Measurements from ENCODE around the gene FAM107B. TPM values are rescaled to one million over a fixed set of nuclear protein-coding genes. Genes with fewer than 3 reads are reported as not detected.

Gene FAM107B
- total and polyA plus RNA-seq, 4 donors = 24.9 to 58.1 (median 30.9) TPM

- Histone ChIP-seq H3K27ac (ENCODE audit: low read depth in 1 of 2, low read length in 2 of 2) (peak overlapping the region; percentile 83 to 86), H3K4me1 (ENCODE audit: control insufficient read depth in 4 of 4, insufficient read depth in 4 of 4, low read length in 3 of 4) (peaks cover 0 to 49% (median 39%) of the 10 kb centered on the region in 4 donors), H3K4me3 (ENCODE audit: low read depth in 1 of 3, low read length in 3 of 3) (peak overlapping the region in 1 of 3 donors; percentile 3), H3K9me3 (ENCODE audit: control insufficient read depth in 4 of 4, low read length in 3 of 4) (no peaks in the 10 kb centered on the region), H3K36me3 (ENCODE audit: control insufficient read depth in 4 of 4, insufficient read depth in 3 of 4, low read depth in 1 of 4, low read length in 3 of 4) (peaks cover 0 to 18% (median 4%) of the 10 kb centered on the region in 4 donors), H3K27me3 (ENCODE audit: control insufficient read depth in 4 of 4, insufficient read depth in 4 of 4, low read length in 3 of 4) (no peaks in the 10 kb centered on the region), H3K9ac (ENCODE audit: low read depth in 1 of 2, low read length in 2 of 2) (peak overlapping the region in 1 of 2 donors; percentile 71)
- DNase-seq (ENCODE audit: low spot score) = no peak
- TF ChIP-seq RAD21 (IDR thresholded peaks at IDR 0.05) (peak; percentile 79 to 87), JUND (IDR thresholded peaks at IDR 0.05) (no peak), CTCF (IDR thresholded peaks at IDR 0.05; ENCODE audit: low read depth, low read length, missing input control) (peak; percentile 55), FOXA2 (IDR thresholded peaks at IDR 0.05) (no peak), YY1 (IDR thresholded peaks at IDR 0.05) (peak; percentile 17)
- TF ChIP-seq, protein P1, sequence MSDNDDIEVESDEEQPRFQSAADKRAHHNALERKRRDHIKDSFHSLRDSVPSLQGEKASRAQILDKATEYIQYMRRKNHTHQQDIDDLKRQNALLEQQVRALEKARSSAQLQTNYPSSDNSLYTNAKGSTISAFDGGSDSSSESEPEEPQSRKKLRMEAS (IDR thresholded peaks at IDR 0.05) = no peak
- 51% methylated on average over 21 of the region's 21 CpGs for WGBS
Observed at GRCh38 chr10:14536241-14537213, 238.2 kb downstream of the FAM107B start.

- Histone ChIP-seq H3K27me3 (ENCODE audit: control insufficient read depth in 4 of 4, insufficient read depth in 4 of 4, low read length in 3 of 4) (no peaks in the 10 kb centered on the region), H3K27ac (ENCODE audit: low read depth in 1 of 2, low read length in 2 of 2) (peak overlapping the region; percentile 83 to 86), H3K4me3 (ENCODE audit: low read depth in 1 of 3, low read length in 3 of 3) (peak overlapping the region in 1 of 3 donors; percentile 3), H3K9me3 (ENCODE audit: control insufficient read depth in 4 of 4, low read length in 3 of 4) (no peaks in the 10 kb centered on the region), H3K4me1 (ENCODE audit: control insufficient read depth in 4 of 4, insufficient read depth in 4 of 4, low read length in 3 of 4) (peaks cover 0 to 49% (median 39%) of the 10 kb centered on the region in 4 donors), H3K9ac (ENCODE audit: low read depth in 1 of 2, low read length in 2 of 2) (peak overlapping the region in 1 of 2 donors; percentile 71), H3K36me3 (ENCODE audit: control insufficient read depth in 4 of 4, insufficient read depth in 3 of 4, low read depth in 1 of 4, low read length in 3 of 4) (peaks cover 0 to 9% (median 2%) of the 10 kb centered on the region in 4 donors)
- no peak for DNase-seq (ENCODE audit: low spot score)
- WGBS = 37% methylated on average over 7 of the region's 7 CpGs
- TF ChIP-seq RXRA (IDR thresholded peaks at IDR 0.05) (peak; percentile 79 to 84), YY1 (IDR thresholded peaks at IDR 0.05) (peak; percentile 85), REST (IDR thresholded peaks at IDR 0.05) (peak; percentile 62), NR2F2 (IDR thresholded peaks at IDR 0.05) (no peak), ZBTB33 (IDR thresholded peaks at IDR 0.05) (peak; percentile 58), EGR1 (IDR thresholded peaks at IDR 0.05; ENCODE audit: low read depth in 2 of 2) (peak; percentile 54 to 67), CTCF (IDR thresholded peaks at IDR 0.05; ENCODE audit: low read depth, low read length, missing input control) (no peak), JUND (IDR thresholded peaks at IDR 0.05) (peak; percentile 57 to 68), FOXA2 (IDR thresholded peaks at IDR 0.05) (peak; percentile 24), RAD21 (IDR thresholded peaks at IDR 0.05) (peak; percentile 59 to 68), SP1 (IDR thresholded peaks at IDR 0.05) (peak; percentile 82), HNF4A (conservative IDR thresholded peaks at IDR 0.05) (peak; percentile 88 to 89), ATF3 (IDR thresholded peaks at IDR 0.05) (peak; percentile 36), HNF4G (IDR thresholded peaks at IDR 0.05) (peak; percentile 71), FOXA1 (IDR thresholded peaks at IDR 0.05) (no peak), TAF1 (conservative IDR thresholded peaks at IDR 0.05) (peak; percentile 10), GABPA (IDR thresholded peaks at IDR 0.05 in 1 of 2, conservative IDR thresholded peaks at IDR 0.05 in 1 of 2) (peak in 1 of 2 donors; percentile 4)
- TF ChIP-seq, protein P1 (IDR thresholded peaks at IDR 0.05) = peak; percentile 93
Observed at GRCh38 chr10:14535457-14536130, 239.1 kb downstream of the FAM107B start.
